Stimulated activated CD8-positive, alpha-beta memory T cell treated with anti-CD3 and anti-CD28 coated beads, Interleukin-2, amount 100 ng/mL, for 48 hours (primary cell): ENCODE data around the gene KCNN3.

Experiments used
- DNase-seq, 2 donors: peaks; one replicate each; pipeline ENCODE4 v3.0.0-alpha.2; 2020; ENCODE audit warnings: low read depth in 2 of 2

Gene KCNN3

GRCh38 chr1:154792899-154793298, 77.2 kb downstream of the KCNN3 start:
- no peak for DNase-seq

- DNase-seq: peak; percentile 49 to 67
These were observed 78.6 kb downstream of the KCNN3 start for GRCh38 chr1:154791292-154792166.

GRCh38 chr1:154788886-154789285, 81.2 kb downstream of the KCNN3 start:
- no peak for DNase-seq

- DNase-seq: no peak
These were observed 81.8 kb downstream of the KCNN3 start for GRCh38 chr1:154788110-154788870.

- DNase-seq: no peak
These were observed 83.1 kb downstream of the KCNN3 start for GRCh38 chr1:154786804-154787570.

- peak in 1 of 2 donors; percentile 10 for DNase-seq
These were observed 85.1 kb downstream of the KCNN3 start for GRCh38 chr1:154784924-154785531.

GRCh38 chr1:154784416-154784815, 85.7 kb downstream of the KCNN3 start:
- no peak for DNase-seq

- DNase-seq: no peak
These were observed 86.1 kb downstream of the KCNN3 start for GRCh38 chr1:154783976-154784375.

- DNase-seq: no peak
These were observed 89.5 kb downstream of the KCNN3 start for GRCh38 chr1:154780541-154780940.

- no peak for DNase-seq
These were observed 90.4 kb downstream of the KCNN3 start for GRCh38 chr1:154779551-154780189.

- DNase-seq: no peak
These were observed 91.1 kb downstream of the KCNN3 start for GRCh38 chr1:154778944-154779343.

GRCh38 chr1:154778275-154778674, 91.8 kb downstream of the KCNN3 start:
- DNase-seq: no peak

GRCh38 chr1:154777781-154778180, 92.3 kb downstream of the KCNN3 start:
- no peak for DNase-seq

- DNase-seq: no peak
These were observed 92.9 kb downstream of the KCNN3 start for GRCh38 chr1:154777154-154777553.

GRCh38 chr1:154775621-154776605, 94.2 kb downstream of the KCNN3 start:
- no peak for DNase-seq

GRCh38 chr1:154774175-154774855, 95.8 kb downstream of the KCNN3 start:
- DNase-seq: no peak

- no peak for DNase-seq
These were observed 96.5 kb downstream of the KCNN3 start for GRCh38 chr1:154773551-154773950.

GRCh38 chr1:154772606-154773506, 97.2 kb downstream of the KCNN3 start:
- DNase-seq: no peak
